Measurements from ENCODE around the gene CPSF4.
"Not testable (repeated sequence)": the region's sequence is repeated elsewhere in the genome, so short reads cannot be mapped to it uniquely, and the experiment has no call there.

CPSF4 gene

GRCh38 chr7:99407872-99408378 is 30.8 kb upstream of the CPSF4 start:
- Histone ChIP-seq H3K9me3 (ENCODE audit: control insufficient read depth in 1 of 2, low read length in 2 of 2) (no peaks in the 10 kb centered on the region), H3K9ac (ENCODE audit: low read depth in 1 of 2, low read length in 2 of 2) (peak overlapping the region; percentile 93 to 94), H3K4me1 (ENCODE audit: control insufficient read depth in 1 of 2, insufficient read depth in 2 of 2, low read length in 2 of 2) (peaks cover 27 to 34% of the 10 kb centered on the region in 2 donors), H3K4me3 (ENCODE audit: low read depth in 1 of 2, low read length in 2 of 2) (peak overlapping the region; percentile 91 to 96), H3K27me3 (ENCODE audit: control insufficient read depth in 1 of 2, insufficient read depth in 2 of 2, low read length in 2 of 2) (no peaks in the 10 kb centered on the region), H3K27ac (ENCODE audit: low read depth, low read length) (peak overlapping the region; percentile 99), H3K36me3 (ENCODE audit: control insufficient read depth in 1 of 2, insufficient read depth in 2 of 2, low read length in 2 of 2) (peaks cover 13 to 39% of the 10 kb centered on the region in 2 donors)

GRCh38 chr7:99408379-99409191 is 30.2 kb upstream of the CPSF4 start, which contains the start of the genes BUD31 and PDAP1:
BUD31 (plus strand) TSS chr7:99408969; CDS start chr7:99411093, 2,124 bp downstream.
PDAP1 (minus strand) TSS chr7:99408597; CDS start chr7:99408548, 49 bp downstream.
- H3K4me3 ChIP-seq (ENCODE audit: low read depth in 1 of 2, low read length in 2 of 2), result peak within 1 kb of the TSS; percentile 91 to 96
- H3K9me3 ChIP-seq (ENCODE audit: control insufficient read depth in 1 of 2, low read length in 2 of 2), result no peaks in the 10 kb centered on the region
- H3K9ac ChIP-seq (ENCODE audit: low read depth in 1 of 2, low read length in 2 of 2), result peak within 1 kb of the TSS; percentile 93 to 94
- H3K27ac ChIP-seq (ENCODE audit: low read depth, low read length), result peak within 1 kb of the TSS; percentile 99
- H3K27me3 ChIP-seq (ENCODE audit: control insufficient read depth in 1 of 2, insufficient read depth in 2 of 2, low read length in 2 of 2), result no peaks in the 10 kb centered on the region
- H3K4me1 ChIP-seq (ENCODE audit: control insufficient read depth in 1 of 2, insufficient read depth in 2 of 2, low read length in 2 of 2), result peaks cover 27 to 34% of the 10 kb centered on the region in 2 donors
- H3K36me3 ChIP-seq (ENCODE audit: control insufficient read depth in 1 of 2, insufficient read depth in 2 of 2, low read length in 2 of 2), result peaks cover 17 to 39% of the 10 kb centered on the region in 2 donors

DNA sequence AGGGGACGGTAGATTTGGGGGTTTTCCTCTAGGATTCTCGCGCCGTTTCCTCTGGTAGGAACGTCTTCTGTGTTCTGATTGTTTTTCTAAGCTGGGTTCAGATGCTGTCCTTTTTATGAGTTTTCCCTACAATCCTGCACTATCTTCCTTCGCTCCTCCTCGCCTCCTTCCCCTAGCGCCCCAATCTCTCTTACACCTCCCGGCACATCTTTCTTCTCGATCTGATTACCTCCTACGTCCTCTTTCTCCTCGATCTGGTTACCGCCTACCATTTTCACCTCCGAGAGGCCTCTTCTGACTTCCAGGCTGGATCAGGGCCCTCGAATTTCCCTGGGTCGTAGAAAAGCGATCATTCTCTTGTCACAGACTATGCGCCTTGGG is 29.6 kb upstream of the CPSF4 start:
- Histone ChIP-seq H3K9ac (ENCODE audit: low read depth in 1 of 2, low read length in 2 of 2) (peak overlapping the region; percentile 93 to 94), H3K4me3 (ENCODE audit: low read depth in 1 of 2, low read length in 2 of 2) (peak overlapping the region; percentile 91 to 96), H3K27me3 (ENCODE audit: control insufficient read depth in 1 of 2, insufficient read depth in 2 of 2, low read length in 2 of 2) (no peaks in the 10 kb centered on the region), H3K4me1 (ENCODE audit: control insufficient read depth in 1 of 2, insufficient read depth in 2 of 2, low read length in 2 of 2) (peaks cover 27 to 34% of the 10 kb centered on the region in 2 donors), H3K27ac (ENCODE audit: low read depth, low read length) (peak overlapping the region; percentile 99), H3K36me3 (ENCODE audit: control insufficient read depth in 1 of 2, insufficient read depth in 2 of 2, low read length in 2 of 2) (peaks cover 12 to 39% of the 10 kb centered on the region in 2 donors), H3K9me3 (ENCODE audit: control insufficient read depth in 1 of 2, low read length in 2 of 2) (no peaks in the 10 kb centered on the region)

DNA sequence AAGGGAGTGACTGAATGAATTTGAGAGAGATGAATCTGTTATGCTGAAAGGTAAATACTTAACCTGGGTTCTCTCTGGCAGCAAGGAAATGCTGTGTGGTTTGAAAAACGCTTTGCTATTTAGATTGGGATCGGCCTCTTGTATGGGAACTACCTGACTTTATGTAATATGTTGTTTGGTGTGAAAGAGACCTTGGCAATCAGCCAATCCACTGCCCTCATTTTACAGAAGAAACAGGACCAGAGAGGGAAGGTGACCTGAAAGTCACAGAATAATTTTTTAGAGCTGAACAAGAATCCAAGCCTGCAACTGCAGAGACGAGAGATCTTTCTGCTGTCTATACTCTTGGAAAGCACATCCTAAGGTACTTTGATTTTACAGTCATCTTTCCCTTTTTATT is 28.9 kb upstream of the CPSF4 start:
- Histone ChIP-seq H3K4me3 (ENCODE audit: low read depth in 1 of 2, low read length in 2 of 2) (peak overlapping the region; percentile 91 to 96), H3K9me3 (ENCODE audit: control insufficient read depth in 1 of 2, low read length in 2 of 2) (no peaks in the 10 kb centered on the region), H3K9ac (ENCODE audit: low read depth in 1 of 2, low read length in 2 of 2) (peak overlapping the region; percentile 93 to 94), H3K4me1 (ENCODE audit: control insufficient read depth in 1 of 2, insufficient read depth in 2 of 2, low read length in 2 of 2) (peaks cover 27 to 34% of the 10 kb centered on the region in 2 donors), H3K27me3 (ENCODE audit: control insufficient read depth in 1 of 2, insufficient read depth in 2 of 2, low read length in 2 of 2) (no peaks in the 10 kb centered on the region), H3K36me3 (ENCODE audit: control insufficient read depth in 1 of 2, insufficient read depth in 2 of 2, low read length in 2 of 2) (peaks cover 10 to 38% of the 10 kb centered on the region in 2 donors), H3K27ac (ENCODE audit: low read depth, low read length) (no peak overlapping the region)

DNA sequence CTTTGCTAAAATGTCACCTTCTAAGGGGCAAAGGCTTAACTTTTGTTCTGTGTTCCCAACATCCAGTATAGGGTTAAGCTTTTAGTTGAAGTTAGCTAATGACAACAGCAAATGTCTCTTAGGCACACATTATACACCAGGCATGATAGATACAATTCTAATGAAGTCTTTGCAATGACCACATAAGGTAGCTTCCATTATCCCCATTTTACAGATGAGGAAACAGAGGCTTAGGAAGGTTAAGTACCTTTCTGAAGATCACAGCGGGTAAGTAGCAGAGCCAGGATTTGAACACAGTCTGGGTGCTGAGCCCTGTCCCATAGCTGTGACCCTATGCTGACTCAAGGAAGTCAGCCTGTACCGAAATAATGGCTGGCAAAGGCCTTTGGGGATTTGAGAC is 28.1 kb upstream of the CPSF4 start:
- no peaks in the 10 kb centered on the region for H3K9me3 ChIP-seq (ENCODE audit: control insufficient read depth in 1 of 2, low read length in 2 of 2)
- peaks cover 27 to 34% of the 10 kb centered on the region in 2 donors for H3K4me1 ChIP-seq (ENCODE audit: control insufficient read depth in 1 of 2, insufficient read depth in 2 of 2, low read length in 2 of 2)
- H3K36me3 ChIP-seq (ENCODE audit: control insufficient read depth in 1 of 2, insufficient read depth in 2 of 2, low read length in 2 of 2), result peaks cover 12 to 44% of the 10 kb centered on the region in 2 donors
- no peak overlapping the region for H3K27ac ChIP-seq (ENCODE audit: low read depth, low read length)
- H3K9ac ChIP-seq (ENCODE audit: low read depth in 1 of 2, low read length in 2 of 2), result no peak overlapping the region
- no peak overlapping the region for H3K4me3 ChIP-seq (ENCODE audit: low read depth in 1 of 2, low read length in 2 of 2)
- H3K27me3 ChIP-seq (ENCODE audit: control insufficient read depth in 1 of 2, insufficient read depth in 2 of 2, low read length in 2 of 2), result no peaks in the 10 kb centered on the region

GRCh38 chr7:99415513-99416127 is 23.1 kb upstream of the CPSF4 start:
- not testable (repeated sequence) for H3K27ac ChIP-seq (ENCODE audit: low read depth, low read length); H3K4me1 ChIP-seq (ENCODE audit: control insufficient read depth in 1 of 2, insufficient read depth in 2 of 2, low read length in 2 of 2); H3K9me3 ChIP-seq (ENCODE audit: control insufficient read depth in 1 of 2, low read length in 2 of 2); H3K4me3 ChIP-seq (ENCODE audit: low read depth in 1 of 2, low read length in 2 of 2); H3K27me3 ChIP-seq (ENCODE audit: control insufficient read depth in 1 of 2, insufficient read depth in 2 of 2, low read length in 2 of 2); H3K9ac ChIP-seq (ENCODE audit: low read depth in 1 of 2, low read length in 2 of 2)
- H3K36me3 ChIP-seq (ENCODE audit: control insufficient read depth in 1 of 2, insufficient read depth in 2 of 2, low read length in 2 of 2), result peaks cover 44 to 87% of the 10 kb centered on the region in 2 donors

GRCh38 chr7:99418260-99418659 is 20.5 kb upstream of the CPSF4 start:
- no peaks in the 10 kb centered on the region for H3K9me3 ChIP-seq (ENCODE audit: control insufficient read depth in 1 of 2, low read length in 2 of 2)
- H3K36me3 ChIP-seq (ENCODE audit: control insufficient read depth in 1 of 2, insufficient read depth in 2 of 2, low read length in 2 of 2), result peaks cover 44 to 83% of the 10 kb centered on the region in 2 donors
- no peak overlapping the region for H3K4me3 ChIP-seq (ENCODE audit: low read depth in 1 of 2, low read length in 2 of 2)
- no peak overlapping the region for H3K27ac ChIP-seq (ENCODE audit: low read depth, low read length)
- no peak overlapping the region for H3K9ac ChIP-seq (ENCODE audit: low read depth in 1 of 2, low read length in 2 of 2)
- H3K27me3 ChIP-seq (ENCODE audit: control insufficient read depth in 1 of 2, insufficient read depth in 2 of 2, low read length in 2 of 2), result no peaks in the 10 kb centered on the region
- H3K4me1 ChIP-seq (ENCODE audit: control insufficient read depth in 1 of 2, insufficient read depth in 2 of 2, low read length in 2 of 2), result no peaks in the 10 kb centered on the region

- Histone ChIP-seq H3K4me3 (ENCODE audit: low read depth in 1 of 2, low read length in 2 of 2) (no peak overlapping the region), H3K9ac (ENCODE audit: low read depth in 1 of 2, low read length in 2 of 2) (no peak overlapping the region), H3K9me3 (ENCODE audit: control insufficient read depth in 1 of 2, low read length in 2 of 2) (no peaks in the 10 kb centered on the region), H3K4me1 (ENCODE audit: control insufficient read depth in 1 of 2, insufficient read depth in 2 of 2, low read length in 2 of 2) (no peaks in the 10 kb centered on the region), H3K27me3 (ENCODE audit: control insufficient read depth in 1 of 2, insufficient read depth in 2 of 2, low read length in 2 of 2) (no peaks in the 10 kb centered on the region), H3K36me3 (ENCODE audit: control insufficient read depth in 1 of 2, insufficient read depth in 2 of 2, low read length in 2 of 2) (peaks cover 53 to 84% of the 10 kb centered on the region in 2 donors), H3K27ac (ENCODE audit: low read depth, low read length) (no peak overlapping the region)
These were observed 19.3 kb upstream of the CPSF4 start for GRCh38 chr7:99419323-99420021.

- H3K4me1 ChIP-seq (ENCODE audit: control insufficient read depth in 1 of 2, insufficient read depth in 2 of 2, low read length in 2 of 2), result no peaks in the 10 kb centered on the region
- H3K4me3 ChIP-seq (ENCODE audit: low read depth in 1 of 2, low read length in 2 of 2), result no peak overlapping the region
- H3K9me3 ChIP-seq (ENCODE audit: control insufficient read depth in 1 of 2, low read length in 2 of 2), result no peaks in the 10 kb centered on the region
- no peak overlapping the region for H3K27ac ChIP-seq (ENCODE audit: low read depth, low read length)
- H3K9ac ChIP-seq (ENCODE audit: low read depth in 1 of 2, low read length in 2 of 2), result no peak overlapping the region
- H3K36me3 ChIP-seq (ENCODE audit: control insufficient read depth in 1 of 2, insufficient read depth in 2 of 2, low read length in 2 of 2), result peaks cover 50 to 84% of the 10 kb centered on the region in 2 donors
- no peaks in the 10 kb centered on the region for H3K27me3 ChIP-seq (ENCODE audit: control insufficient read depth in 1 of 2, insufficient read depth in 2 of 2, low read length in 2 of 2)
These were observed 18.5 kb upstream of the CPSF4 start for GRCh38 chr7:99420213-99420612.

Data from duodenal mucosa (tissue), 2 donors.